Sigmoid colon (tissue), 7 donors: ENCODE results near the gene GSK3B. TPM values are rescaled to one million over a fixed set of nuclear protein-coding genes. Genes with fewer than 3 reads are reported as not detected.

Source experiments
- DNase-seq: peaks from one replicate; pipeline ENCODE4 v3.0.0-alpha.2; 2019
- H3K27ac ChIP-seq, 4 donors: fragments of 200-600 bp; sonication (generic); one replicate each; pipeline ENCODE4 v1.5.1; 2016 to 2019; ENCODE audit warnings: mild to moderate bottlenecking in 1 of 4
- H3K27me3 ChIP-seq, 3 donors: fragments of 200-600 bp; sonication (generic); one replicate each; pipeline ENCODE4 v1.5.1; 2019; ENCODE audit warnings: mild to moderate bottlenecking in 1 of 3
- H3K36me3 ChIP-seq, 4 donors: fragments of 200-600 bp; sonication (generic); one replicate each; pipeline ENCODE4 v1.5.1; 2016 to 2019
- H3K4me1 ChIP-seq, 4 donors: fragments of 200-600 bp; sonication (generic); one replicate each; pipeline ENCODE4 v1.5.1; 2017 to 2019
- H3K4me3 ChIP-seq, 4 donors: fragments of 200-600 bp; sonication (generic); one replicate each; pipeline ENCODE4 v1.5.1; 2017 to 2019; ENCODE audit warnings: mild to moderate bottlenecking in 2 of 4, moderate library complexity in 1 of 4
- H3K9me3 ChIP-seq, 4 donors: fragments of 200-600 bp in 3 of 4; sonication (generic) in 3 of 4; one replicate each; pipeline versions ENCODE4 v1.5.1 to v1.6.1; 2013 to 2019
- CTCF ChIP-seq, 4 experiments: fragments of 450-650 bp in 3 of 4; fragments of 200-600 bp in 1 of 4; IDR thresholded peaks; one replicate each; pipeline ENCODE4 v1.5.1; 2016 to 2019; ENCODE audit warnings: antibody characterized with exemption in 4 of 4, mild to moderate bottlenecking in 3 of 4, moderate library complexity in 2 of 4
- EP300 ChIP-seq, 4 donors: sonication (generic); formaldehyde crosslinking; IDR thresholded peaks; one replicate each; pipeline ENCODE4 v1.6.1; 2017; ENCODE audit warnings: antibody characterized with exemption in 4 of 4
- POLR2A ChIP-seq, 2 donors: fragments of 450-650 bp; IDR thresholded peaks; one replicate each; pipeline ENCODE4 v1.6.1; 2016; ENCODE audit warnings: antibody characterized with exemption in 2 of 2, mild to moderate bottlenecking in 2 of 2, moderate library complexity in 2 of 2
- POLR2AphosphoS5 ChIP-seq, 4 donors: sonication (generic); formaldehyde crosslinking; IDR thresholded peaks; one replicate each; pipeline ENCODE4 v1.6.1; 2017; ENCODE audit warnings: antibody characterized with exemption in 4 of 4
- WGBS, 2 donors: extraction: QIAGEN DNeasy Blood & Tissue Kit; methylation state at CpG; one replicate each; pipeline ENCODE4 v1.1.7; 2013; 5-methylcytosine and 5-hydroxymethylcytosine counted together
- intact Hi-C: fragments of 100-400 bp; cut with DNase I; formaldehyde crosslinking; loops from one replicate; pipeline ENCODE4 v1.15.1; 2023
- polyA plus RNA-seq, 3 donors: library from polyadenylated mRNA; stranded (reverse); fragments of 200-250 nt; gene quantifications; one replicate each; pipeline ENCODE4 v1.2.3, GENCODE V29; 2013
- total RNA-seq, 4 donors: library from RNA; depleted of rRNA; stranded (reverse); fragments of >200 nt; gene quantifications; one replicate each; pipeline ENCODE4 v1.1.0, GENCODE V29; 2016
- donor health status: healthy with polysubstance abuse.
- donor health status: Bipolar disorder and iron deficiency.
- donor health status: healthy.

Gene GSK3B
- total and polyA plus RNA-seq, 7 donors = 11.4 to 36.8 (median 23.2) TPM

DNA sequence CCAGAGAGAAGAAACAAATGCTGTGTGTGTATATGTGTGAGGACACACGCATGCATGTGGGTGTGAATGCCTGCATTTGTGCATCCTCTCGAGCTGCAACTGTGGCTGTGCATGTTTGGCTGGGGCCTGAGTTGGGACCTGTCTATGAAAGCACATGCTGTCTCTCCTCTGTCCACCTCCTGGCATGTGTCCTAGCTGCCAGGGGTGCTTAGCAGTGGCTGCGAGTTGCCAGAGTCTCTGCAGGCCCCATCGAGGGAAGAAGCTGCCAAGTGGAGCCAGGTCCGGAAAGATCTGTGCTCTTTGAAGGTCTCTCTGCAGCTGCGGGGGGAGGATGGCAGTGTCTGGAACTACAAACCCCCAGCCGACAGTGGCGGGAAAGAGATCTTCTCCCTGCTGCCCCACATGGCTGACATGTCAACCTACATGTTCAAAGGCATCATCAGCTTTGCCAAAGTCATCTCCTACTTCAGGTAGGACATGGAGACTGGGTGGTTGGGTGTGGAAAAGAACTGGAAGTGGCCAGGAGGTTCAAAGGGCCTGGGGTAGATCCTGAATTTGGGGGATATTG lies 281.7 kb downstream of the GSK3B start:
- intact Hi-C loops = no loop called here
- no peak overlapping the region for H3K27ac ChIP-seq
- DNase-seq = no peak
- peaks cover 0 to 11% (median 8%) of the 10 kb centered on the region in 4 donors for H3K4me1 ChIP-seq
- H3K27me3 ChIP-seq = no peaks in the 10 kb centered on the region
- TF ChIP-seq POLR2A (IDR thresholded peaks at IDR 0.05) (no peak), EP300 (IDR thresholded peaks at IDR 0.05) (no peak), POLR2AphosphoS5 (IDR thresholded peaks at IDR 0.05) (no peak), CTCF (IDR thresholded peaks at IDR 0.05) (no peak)
- H3K36me3 ChIP-seq = no peaks in the 10 kb centered on the region
- 92 to 96% methylated on average over 8 of the region's 8 CpGs for WGBS, 2 donors
- no peak overlapping the region for H3K4me3 ChIP-seq
- no peaks in the 10 kb centered on the region for H3K9me3 ChIP-seq

GRCh38 chr3:119810018-119810435 lies 284.2 kb downstream of the GSK3B start:
- DNase-seq = no peak
- H3K27ac ChIP-seq = no peak overlapping the region
- peak overlapping the region; percentile 18 to 61 (median 44) for H3K4me3 ChIP-seq
- 23 to 76% methylated on average over 33 of the region's 33 CpGs for WGBS, 2 donors
- no peak for TF ChIP-seq CTCF (IDR thresholded peaks at IDR 0.05)
- no peak for TF ChIP-seq POLR2A (IDR thresholded peaks at IDR 0.05)
- TF ChIP-seq POLR2AphosphoS5 (IDR thresholded peaks at IDR 0.05) = no peak
- TF ChIP-seq EP300 (IDR thresholded peaks at IDR 0.05) = no peak
- H3K36me3 ChIP-seq = no peaks in the 10 kb centered on the region
- no peaks in the 10 kb centered on the region for H3K9me3 ChIP-seq
- peaks cover 0 to 11% (median 8%) of the 10 kb centered on the region in 4 donors for H3K4me1 ChIP-seq
- no peaks in the 10 kb centered on the region for H3K27me3 ChIP-seq
- intact Hi-C loops = no loop called here

- intact Hi-C loops = no loop called here
- Histone ChIP-seq H3K27me3 (no peaks in the 10 kb centered on the region), H3K36me3 (no peaks in the 10 kb centered on the region), H3K27ac (no peak overlapping the region), H3K4me1 (peaks cover 0 to 11% (median 8%) of the 10 kb centered on the region in 4 donors), H3K9me3 (no peaks in the 10 kb centered on the region), H3K4me3 (peak overlapping the region; percentile 18 to 61 (median 44))
- 49 to 82% methylated on average over 31 of the region's 31 CpGs for WGBS, 2 donors
- DNase-seq = no peak
- TF ChIP-seq POLR2AphosphoS5 (IDR thresholded peaks at IDR 0.05) = no peak
- no peak for TF ChIP-seq POLR2A (IDR thresholded peaks at IDR 0.05)
- TF ChIP-seq EP300 (IDR thresholded peaks at IDR 0.05) = no peak
- no peak for TF ChIP-seq CTCF (IDR thresholded peaks at IDR 0.05)
These were observed 284.8 kb downstream of the GSK3B start for GRCh38 chr3:119809249-119810017.

- H3K4me1 ChIP-seq = peaks cover 0 to 11% (median 8%) of the 10 kb centered on the region in 4 donors
- intact Hi-C loops = no loop called here
- H3K4me3 ChIP-seq = no peak overlapping the region
- no peak for DNase-seq
- no peaks in the 10 kb centered on the region for H3K36me3 ChIP-seq
- H3K9me3 ChIP-seq = no peaks in the 10 kb centered on the region
- TF ChIP-seq POLR2A (IDR thresholded peaks at IDR 0.05) (no peak), CTCF (IDR thresholded peaks at IDR 0.05) (no peak), EP300 (IDR thresholded peaks at IDR 0.05) (no peak), POLR2AphosphoS5 (IDR thresholded peaks at IDR 0.05) (no peak)
- no peaks in the 10 kb centered on the region for H3K27me3 ChIP-seq
- no peak overlapping the region for H3K27ac ChIP-seq
- 95 to 97% methylated on average over 6 of the region's 6 CpGs for WGBS, 2 donors
These were observed 285.4 kb downstream of the GSK3B start for GRCh38 chr3:119808843-119809242.
